Fibroblast of villous mesenchyme (primary cell): Measurements from ENCODE around the gene COL5A3. TPM values are rescaled to one million over a fixed set of nuclear protein-coding genes. Genes with fewer than 3 reads are reported as not detected.

Experiments
- DNase-seq: peaks from one replicate; pipeline ENCODE4 v3.0.0-alpha.2; 2010; ENCODE audit warnings: low read depth
- H3K4me3 ChIP-seq: 2 replicates; pipeline ENCODE4 v1.5.1; 2011; ENCODE audit warnings: low read depth, mild to moderate bottlenecking, low read length
- total RNA-seq: library from RNA; depleted of rRNA; stranded (reverse); fragments of >200 nt; gene quantifications from 2 replicates; pipeline ENCODE4 v1.2.3, GENCODE V29; 2012
- TF ChIP-seq, protein P1 (sequence below): IDR thresholded peaks from 2 replicates; pipeline ENCODE4 v1.5.1; 2012; ENCODE audit warnings: low read depth, mild to moderate bottlenecking, low read length; ENCODE audit not compliant: insufficient read depth

Gene COL5A3
- total RNA-seq = 5.6 and 10.6 TPM in 2 replicates

DNA sequence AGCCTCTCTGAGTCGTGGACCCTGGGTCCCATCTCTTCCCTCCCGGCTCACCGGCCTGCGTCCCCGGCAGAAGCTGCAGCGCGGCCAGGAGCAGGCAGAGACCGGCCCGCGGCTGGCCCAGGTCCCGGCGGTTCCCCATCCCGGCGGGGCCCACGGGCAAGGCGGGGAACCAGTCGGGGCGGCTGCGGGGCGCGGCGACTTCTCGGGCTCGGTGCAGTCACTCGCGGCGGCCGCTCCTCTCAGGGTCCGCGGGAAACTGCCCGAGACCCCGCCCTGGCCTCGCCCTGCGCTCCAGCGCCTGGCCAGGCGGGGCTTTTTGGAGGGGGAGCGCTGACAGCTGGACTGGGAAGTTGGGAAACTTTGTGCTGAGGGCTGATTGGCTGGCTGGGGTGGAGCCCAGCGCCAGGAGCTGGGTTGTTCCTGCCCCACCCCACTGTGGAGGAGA is at the start of gene COL5A3:
TSS of gene COL5A3 (minus strand) at position 258 of the 445 bp plus-strand sequence. CDS start at position 139, 119 bp downstream.
- peak within 1 kb of the TSS; percentile 51 for H3K4me3 ChIP-seq
- peak; percentile 70 for DNase-seq
- TF ChIP-seq, protein P1, sequence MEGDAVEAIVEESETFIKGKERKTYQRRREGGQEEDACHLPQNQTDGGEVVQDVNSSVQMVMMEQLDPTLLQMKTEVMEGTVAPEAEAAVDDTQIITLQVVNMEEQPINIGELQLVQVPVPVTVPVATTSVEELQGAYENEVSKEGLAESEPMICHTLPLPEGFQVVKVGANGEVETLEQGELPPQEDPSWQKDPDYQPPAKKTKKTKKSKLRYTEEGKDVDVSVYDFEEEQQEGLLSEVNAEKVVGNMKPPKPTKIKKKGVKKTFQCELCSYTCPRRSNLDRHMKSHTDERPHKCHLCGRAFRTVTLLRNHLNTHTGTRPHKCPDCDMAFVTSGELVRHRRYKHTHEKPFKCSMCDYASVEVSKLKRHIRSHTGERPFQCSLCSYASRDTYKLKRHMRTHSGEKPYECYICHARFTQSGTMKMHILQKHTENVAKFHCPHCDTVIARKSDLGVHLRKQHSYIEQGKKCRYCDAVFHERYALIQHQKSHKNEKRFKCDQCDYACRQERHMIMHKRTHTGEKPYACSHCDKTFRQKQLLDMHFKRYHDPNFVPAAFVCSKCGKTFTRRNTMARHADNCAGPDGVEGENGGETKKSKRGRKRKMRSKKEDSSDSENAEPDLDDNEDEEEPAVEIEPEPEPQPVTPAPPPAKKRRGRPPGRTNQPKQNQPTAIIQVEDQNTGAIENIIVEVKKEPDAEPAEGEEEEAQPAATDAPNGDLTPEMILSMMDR = no peak

DNA sequence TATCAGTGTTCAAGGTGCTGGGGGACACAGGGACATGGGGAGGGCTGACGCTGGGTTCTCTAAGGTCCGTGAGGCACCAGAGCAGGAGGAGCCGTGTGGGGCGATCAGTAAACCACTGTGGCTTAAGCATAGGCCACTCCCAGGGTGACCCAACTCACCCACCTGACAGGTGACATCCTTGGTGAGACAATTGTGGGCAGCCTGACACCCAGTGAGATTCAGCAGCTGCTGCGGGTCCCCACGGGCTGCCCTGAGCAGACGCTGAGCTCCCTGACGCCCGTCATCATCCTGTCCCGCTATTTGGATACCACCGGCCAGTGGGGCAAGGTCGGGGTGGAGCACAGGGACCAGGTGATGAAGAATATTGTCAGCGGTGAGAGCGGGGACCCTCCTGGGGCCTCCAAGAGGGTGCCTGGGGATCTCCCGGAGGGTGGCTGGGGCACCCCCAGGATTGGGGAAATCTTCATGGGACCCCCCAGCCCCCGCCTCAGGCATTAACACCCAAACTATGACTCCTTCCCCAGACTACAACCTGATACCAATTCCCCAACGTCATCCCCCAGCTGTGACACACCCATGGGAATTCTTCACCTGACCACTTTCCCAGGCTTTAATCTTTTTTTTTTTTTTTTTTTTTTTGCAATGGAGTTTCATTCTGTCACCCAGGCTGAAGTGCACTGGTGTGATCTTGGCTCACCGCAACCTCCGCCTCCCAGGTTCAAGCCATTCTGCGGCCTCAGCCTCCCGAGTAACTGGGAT is 42.5 kb upstream of the COL5A3 start:
- TF ChIP-seq, protein P1 = no peak
- no peak overlapping the region for H3K4me3 ChIP-seq
- no peak for DNase-seq

DNA sequence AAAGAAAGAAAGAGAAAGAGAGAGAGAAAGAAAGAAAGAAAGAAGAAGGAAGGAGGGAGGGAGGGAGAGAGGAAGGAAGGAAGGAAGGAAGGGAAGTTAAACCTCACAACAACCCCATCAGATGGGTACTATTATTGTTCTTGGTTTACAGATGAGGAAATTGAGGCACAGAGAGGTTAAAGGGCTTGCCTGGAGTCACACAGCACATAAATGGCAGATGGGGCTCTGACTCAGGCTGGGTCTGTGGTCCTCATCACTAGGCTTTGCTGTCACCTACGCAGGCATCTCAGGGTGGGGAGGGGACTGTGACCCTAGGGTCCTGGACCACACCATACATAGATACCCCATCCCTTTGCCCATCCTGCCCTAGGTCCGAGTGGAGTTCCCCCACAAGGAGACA is 39.3 kb upstream of the COL5A3 start:
- DNase-seq = no peak
- no peak overlapping the region for H3K4me3 ChIP-seq

DNA sequence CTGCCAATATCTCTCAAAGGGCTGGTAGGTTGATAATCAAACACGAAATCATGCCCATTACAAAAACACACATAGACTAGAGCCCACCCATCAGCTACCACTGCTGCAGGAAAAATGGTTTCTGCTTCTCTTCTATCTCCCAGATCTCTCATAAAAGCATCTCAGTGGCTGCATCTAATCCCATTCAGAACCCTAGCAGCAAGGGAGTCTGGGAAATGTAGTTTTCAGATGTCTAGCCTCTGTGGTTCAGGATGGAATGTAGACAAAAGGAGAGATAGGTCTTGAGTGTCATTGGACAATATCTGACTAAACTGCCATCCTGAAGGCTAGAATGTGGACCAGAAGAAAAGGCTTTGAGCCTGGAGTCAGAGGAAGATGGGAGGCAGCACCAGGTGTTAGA is 35.1 kb upstream of the COL5A3 start:
- H3K4me3 ChIP-seq = no peak overlapping the region
- DNase-seq = no peak
- TF ChIP-seq, protein P1 = no peak

More for the DNA sequence above, 39.3 kb upstream of the COL5A3 start:
- TF ChIP-seq, protein P1 = no peak

GRCh38 chr19:10044390-10044789 is 34.1 kb upstream of the COL5A3 start:
- DNase-seq = no peak
- no peak overlapping the region for H3K4me3 ChIP-seq
- TF ChIP-seq, protein P1 = no peak

DNA sequence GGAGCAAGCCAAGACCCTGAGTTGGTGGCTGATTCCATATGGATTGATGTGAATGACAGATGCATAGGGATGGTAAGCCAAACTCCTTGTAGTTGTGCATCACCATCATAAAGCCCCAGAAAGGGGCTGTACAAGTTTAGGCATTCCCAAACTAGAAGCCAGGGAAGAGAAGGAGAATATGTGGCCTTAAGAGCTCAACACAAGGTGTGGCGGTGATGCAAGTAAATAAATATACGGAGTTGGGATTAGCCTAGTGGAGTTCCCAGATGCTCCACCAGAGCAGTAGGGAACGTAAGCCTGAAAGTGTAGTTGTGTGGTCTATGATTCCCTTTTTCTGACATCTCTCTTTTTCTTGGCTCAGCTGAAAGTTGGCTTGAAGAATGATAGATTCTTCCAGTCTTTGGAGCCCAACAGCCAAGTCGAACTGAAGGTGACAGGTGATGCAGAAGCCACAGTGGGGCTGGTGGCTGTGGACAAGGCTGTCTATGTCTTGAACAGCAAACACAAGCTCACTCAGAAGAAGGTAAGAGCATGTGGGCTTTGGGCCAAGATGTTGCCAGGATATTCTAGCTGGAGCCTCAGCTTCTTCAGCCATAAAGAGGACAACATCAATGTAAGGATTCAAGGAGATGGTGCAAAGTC is 33.1 kb upstream of the COL5A3 start:
- TF ChIP-seq, protein P1 = no peak
- H3K4me3 ChIP-seq = no peak overlapping the region
- DNase-seq = no peak
